HepG2 (cell line): Measurements from ENCODE around the gene APOC1. TPM values are rescaled to one million over a fixed set of nuclear protein-coding genes. Genes with fewer than 3 reads are reported as not detected.

Source experiments
- CBFB ChIP-seq: sonication (generic); formaldehyde crosslinking; IDR thresholded peaks from 2 replicates; pipeline ENCODE4 v1.4.0; 2020; ENCODE audit warnings: missing genetic modification reagents
- DNMT1 ChIP-seq: sonication (generic); formaldehyde crosslinking; IDR thresholded peaks from 2 replicates; pipeline ENCODE4 v1.5.1; 2020; ENCODE audit warnings: mild to moderate bottlenecking, missing genetic modification reagents
- FOXK1 ChIP-seq: sonication (generic); formaldehyde crosslinking; IDR thresholded peaks from 2 replicates; pipeline ENCODE4 v1.4.0; 2020; ENCODE audit warnings: low read depth, missing genetic modification reagents, borderline replicate concordance
- MXI1 ChIP-seq: IDR thresholded peaks from 3 replicates; pipeline ENCODE4 v1.6.1; 2012; ENCODE audit warnings: low read depth, low read length, inconsistent platforms, borderline replicate concordance
- MZF1 ChIP-seq: sonication (generic); formaldehyde crosslinking; IDR thresholded peaks from 2 replicates; pipeline ENCODE4 v1.8.1; 2023; ENCODE audit warnings: mild to moderate bottlenecking, missing genetic modification reagents, borderline replicate concordance
- PHF21A ChIP-seq: sonication (generic); formaldehyde crosslinking; IDR thresholded peaks from 2 replicates; pipeline ENCODE4 v1.5.0; 2020; ENCODE audit warnings: mild to moderate bottlenecking, missing genetic modification reagents
- RAD21 ChIP-seq: fragments of 450-650 bp; formaldehyde crosslinking; IDR thresholded peaks from 2 replicates; pipeline ENCODE4 v1.5.0; 2020; ENCODE audit warnings: mild to moderate bottlenecking
- RFX5 ChIP-seq: IDR thresholded peaks from 2 replicates; pipeline ENCODE4 v1.6.1; 2011; ENCODE audit warnings: low read depth, low read length, improper control_type of control experiment
- SIX4 ChIP-seq: sonication (generic); formaldehyde crosslinking; IDR thresholded peaks from 2 replicates; pipeline ENCODE4 v1.4.0; 2020; ENCODE audit warnings: missing genetic modification reagents
- SNAI1 ChIP-seq: sonication (generic); formaldehyde crosslinking; IDR thresholded peaks from 2 replicates; pipeline ENCODE4 v1.5.0; 2020; ENCODE audit warnings: mild to moderate bottlenecking, missing genetic modification reagents, borderline replicate concordance
- TEAD2 ChIP-seq: sonication (generic); formaldehyde crosslinking; IDR thresholded peaks from 2 replicates; pipeline ENCODE4 v1.9.0; 2021; ENCODE audit warnings: missing genetic modification reagents
- TEAD3 ChIP-seq: optimal IDR thresholded peaks from 2 replicates; pipeline ENCODE3; 2016; ENCODE audit warnings: borderline replicate concordance
- YEATS2 ChIP-seq: sonication (generic); formaldehyde crosslinking; IDR thresholded peaks from 2 replicates; pipeline ENCODE4 v1.4.0; 2020; ENCODE audit warnings: missing genetic modification reagents, borderline replicate concordance
- ZBTB8A ChIP-seq: sonication (generic); formaldehyde crosslinking; IDR thresholded peaks from 2 replicates; pipeline ENCODE4 v1.4.0; 2020; ENCODE audit warnings: mild to moderate bottlenecking, low read depth, missing genetic modification reagents, borderline replicate concordance
- ZFP62 ChIP-seq: sonication (generic); formaldehyde crosslinking; IDR thresholded peaks from 2 replicates; pipeline ENCODE4 v1.4.0; 2020; ENCODE audit warnings: missing genetic modification reagents
- ZNF160 ChIP-seq: sonication (generic); formaldehyde crosslinking; IDR thresholded peaks from 2 replicates; pipeline ENCODE4 v1.8.0; 2022; ENCODE audit warnings: mild to moderate bottlenecking, inconsistent platforms, missing genetic modification reagents
- ZNF230 ChIP-seq: sonication (generic); formaldehyde crosslinking; IDR thresholded peaks from 2 replicates; pipeline ENCODE4 v1.4.0; 2020; ENCODE audit warnings: mild to moderate bottlenecking, missing genetic modification reagents
- ZNF292 ChIP-seq: sonication (generic); formaldehyde crosslinking; IDR thresholded peaks from 2 replicates; pipeline ENCODE4 v1.8.1; 2022; ENCODE audit warnings: mild to moderate bottlenecking, low read depth, missing genetic modification reagents, borderline replicate concordance
- ZNF329 ChIP-seq: sonication (generic); formaldehyde crosslinking; IDR thresholded peaks from 2 replicates; pipeline ENCODE4 v1.9.0; 2021; ENCODE audit warnings: low read depth, mild to moderate bottlenecking, missing genetic modification reagents
- ZNF550 ChIP-seq: sonication (generic); formaldehyde crosslinking; IDR thresholded peaks from 2 replicates; pipeline ENCODE4 v1.4.0; 2020; ENCODE audit warnings: mild to moderate bottlenecking, missing genetic modification reagents, borderline replicate concordance
- ZNF558 ChIP-seq: sonication (generic); formaldehyde crosslinking; IDR thresholded peaks from 2 replicates; pipeline ENCODE4 v1.9.0; 2022; ENCODE audit warnings: mild to moderate bottlenecking, missing genetic modification reagents, borderline replicate concordance
- ZNF749 ChIP-seq: sonication (generic); formaldehyde crosslinking; IDR thresholded peaks from 2 replicates; pipeline ENCODE4 v1.8.0; 2022; ENCODE audit warnings: mild to moderate bottlenecking, missing genetic modification reagents, moderate library complexity, borderline replicate concordance
- polyA plus RNA-seq, 8 experiments: library from polyadenylated mRNA; depleted of rRNA in 3 of 8; stranded (reverse) in 7 of 8; unstranded in 1 of 8; fragments of >200 nt; fragmentation: Illumina TruSeq in 4 of 8; extraction: Trizol in 4 of 8; gene quantifications; 2 replicates each; pipeline versions ENCODE4 v1.2.1 to v1.2.3, GENCODE V29; 2011 to 2016; ENCODE audit warnings: low read depth in 4 of 8, missing spikeins in 1 of 8, mixed read lengths in 1 of 8; ENCODE audit not compliant: insufficient read depth in 1 of 8
- total RNA-seq, 5 experiments: library from RNA; depleted of rRNA; stranded (reverse); fragments of >200 nt; fragmentation: Illumina TruSeq; extraction: Trizol; gene quantifications; 2 replicates each; pipeline ENCODE4 v1.2.3, GENCODE V29; 2016; ENCODE audit warnings: low read depth in 1 of 5
- TF ChIP-seq, protein P1 (sequence below): sonication (generic); formaldehyde crosslinking; IDR thresholded peaks from 2 replicates; pipeline ENCODE4 v1.8.0; 2022; ENCODE audit warnings: missing genetic modification reagents, mild to moderate bottlenecking, inconsistent platforms, borderline replicate concordance
- TF ChIP-seq, protein P2 (sequence below): sonication (generic); formaldehyde crosslinking; IDR thresholded peaks from 2 replicates; pipeline ENCODE4 v1.9.0; 2022; ENCODE audit warnings: missing genetic modification reagents, mild to moderate bottlenecking, borderline replicate concordance
- TF ChIP-seq, protein P3 (sequence below): sonication (generic); formaldehyde crosslinking; IDR thresholded peaks from 2 replicates; pipeline ENCODE4 v1.8.1; 2023; ENCODE audit warnings: mild to moderate bottlenecking, missing genetic modification reagents, borderline replicate concordance
- TF ChIP-seq, protein P4 (sequence below): sonication (generic); formaldehyde crosslinking; IDR thresholded peaks from 2 replicates; pipeline ENCODE4 v1.4.0; 2020; ENCODE audit warnings: mild to moderate bottlenecking, missing genetic modification reagents

Gene APOC1
- total and polyA plus RNA-seq, 2 of the 13 experiments (the other 11 are each of a cell fraction or from before 2014, with no cell fraction given): 600 to 1,235 TPM

DNA sequence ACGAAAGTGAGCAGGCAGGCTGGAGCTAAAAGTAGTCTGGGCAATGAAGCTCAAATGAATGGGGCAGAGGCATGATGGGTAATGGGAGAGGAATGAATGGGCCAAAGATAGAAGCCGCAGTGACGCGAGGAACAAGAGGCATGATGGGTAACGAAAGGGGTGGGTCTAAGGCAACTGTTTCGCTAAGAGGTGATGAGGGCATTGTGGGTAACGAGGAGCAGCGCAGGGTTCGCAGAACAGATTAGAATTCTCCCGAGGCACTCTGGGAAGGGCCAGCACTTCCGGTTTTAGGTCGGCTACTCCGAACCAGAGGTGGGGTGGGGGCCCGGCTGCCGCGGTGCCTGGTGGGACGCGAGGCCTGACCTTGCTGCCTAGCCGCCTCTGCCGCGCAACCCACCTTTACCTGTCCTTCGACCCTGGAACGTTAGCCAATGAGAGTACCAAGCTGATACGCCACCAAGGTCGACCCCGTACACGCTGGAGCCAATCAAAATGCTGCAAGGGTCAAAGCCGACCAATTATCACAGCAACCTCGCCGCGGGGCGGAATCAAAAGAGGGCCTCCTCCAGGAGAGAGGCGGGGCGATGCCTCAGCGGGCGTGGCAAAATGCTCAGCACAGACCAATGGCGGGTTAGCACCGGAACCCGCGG lies 23.9 kb upstream of the APOC1 start (continued):
- TF ChIP-seq ZNF329 (CRISPR knock-in tag) (no peak), ZNF749 (CRISPR knock-in tag) (no peak; the same call in 1 of the 2 replicates), ZNF160 (no peak), RFX5 (peak; percentile 57; the same call in 1 of the 2 replicates), SNAI1 (CRISPR knock-in tag) (no peak), DNMT1 (CRISPR knock-in tag) (no peak; the same call in 1 of the 2 replicates), RAD21 (CRISPR knock-in tag) (no peak), PHF21A (CRISPR knock-in tag) (peak; percentile 92), ZNF292 (no peak), MZF1 (no peak), YEATS2 (CRISPR knock-in tag) (peak; percentile 94; the same call in 1 of the 2 replicates), ZNF550 (CRISPR knock-in tag) (no peak), TEAD3 (CRISPR knock-in tag) (peak; percentile 65), ZNF558 (CRISPR knock-in tag) (no peak), SIX4 (CRISPR knock-in tag) (0 out of 2 replicates have a peak, but pooled peaks have one; percentile 29), TEAD2 (CRISPR knock-in tag) (no peak), FOXK1 (CRISPR knock-in tag) (0 out of 2 replicates have a peak, but pooled peaks have one; percentile 64), CBFB (no peak), ZFP62 (CRISPR knock-in tag) (no peak), MXI1 (peak; percentile 70; the same call in 1 of the 3 replicates), ZBTB8A (CRISPR knock-in tag) (no peak), ZNF230 (CRISPR knock-in tag) (no peak)
- TF ChIP-seq, protein P1, sequence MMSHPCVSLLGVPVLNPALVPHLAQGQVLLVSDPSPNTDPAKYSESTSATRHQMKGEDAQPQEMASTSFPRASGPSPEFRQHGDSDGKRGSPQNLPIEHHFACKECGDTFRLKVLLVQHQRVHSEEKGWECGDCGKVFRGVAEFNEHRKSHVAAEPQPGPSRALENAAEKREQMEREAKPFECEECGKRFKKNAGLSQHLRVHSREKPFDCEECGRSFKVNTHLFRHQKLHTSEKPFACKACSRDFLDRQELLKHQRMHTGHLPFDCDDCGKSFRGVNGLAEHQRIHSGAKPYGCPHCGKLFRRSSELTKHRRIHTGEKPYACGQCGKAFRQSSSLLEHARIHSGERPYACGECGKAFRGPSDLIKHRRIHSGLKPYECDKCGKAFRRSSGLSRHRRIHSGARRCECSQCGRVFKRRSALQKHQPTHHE: no peak
- TF ChIP-seq, protein P2, sequence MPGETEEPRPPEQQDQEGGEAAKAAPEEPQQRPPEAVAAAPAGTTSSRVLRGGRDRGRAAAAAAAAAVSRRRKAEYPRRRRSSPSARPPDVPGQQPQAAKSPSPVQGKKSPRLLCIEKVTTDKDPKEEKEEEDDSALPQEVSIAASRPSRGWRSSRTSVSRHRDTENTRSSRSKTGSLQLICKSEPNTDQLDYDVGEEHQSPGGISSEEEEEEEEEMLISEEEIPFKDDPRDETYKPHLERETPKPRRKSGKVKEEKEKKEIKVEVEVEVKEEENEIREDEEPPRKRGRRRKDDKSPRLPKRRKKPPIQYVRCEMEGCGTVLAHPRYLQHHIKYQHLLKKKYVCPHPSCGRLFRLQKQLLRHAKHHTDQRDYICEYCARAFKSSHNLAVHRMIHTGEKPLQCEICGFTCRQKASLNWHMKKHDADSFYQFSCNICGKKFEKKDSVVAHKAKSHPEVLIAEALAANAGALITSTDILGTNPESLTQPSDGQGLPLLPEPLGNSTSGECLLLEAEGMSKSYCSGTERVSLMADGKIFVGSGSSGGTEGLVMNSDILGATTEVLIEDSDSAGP (CRISPR knock-in tag): peak; percentile 85
- TF ChIP-seq, protein P3, sequence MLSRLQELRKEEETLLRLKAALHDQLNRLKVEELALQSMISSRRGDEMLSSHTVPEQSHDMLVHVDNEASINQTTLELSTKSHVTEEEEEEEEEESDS (CRISPR knock-in tag): no peak
- TF ChIP-seq, protein P4, sequence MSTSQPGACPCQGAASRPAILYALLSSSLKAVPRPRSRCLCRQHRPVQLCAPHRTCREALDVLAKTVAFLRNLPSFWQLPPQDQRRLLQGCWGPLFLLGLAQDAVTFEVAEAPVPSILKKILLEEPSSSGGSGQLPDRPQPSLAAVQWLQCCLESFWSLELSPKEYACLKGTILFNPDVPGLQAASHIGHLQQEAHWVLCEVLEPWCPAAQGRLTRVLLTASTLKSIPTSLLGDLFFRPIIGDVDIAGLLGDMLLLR (CRISPR knock-in tag): no peak
